Muscle of back (tissue), 11 donors: Measurements from ENCODE around the gene SOAT2. TPM values are rescaled to one million over a fixed set of nuclear protein-coding genes. Genes with fewer than 3 reads are reported as not detected.
A peak's percentile ranks its signal among the peaks of the same experiment; 100 is the strongest.
"Not testable (repeated sequence)": the region's sequence is repeated elsewhere in the genome, so short reads cannot be mapped to it uniquely, and the experiment has no call there.

ENCODE experiments used
- DNase-seq, 3 donors: peaks; one replicate each; pipeline versions ENCODE4 v3.0.0 to v3.0.0-alpha.2; 2013
- polyA plus RNA-seq, 10 donors: library from polyadenylated mRNA; unstranded; fragments of 120-200 nt; gene quantifications; one replicate each; pipeline ENCODE4 v1.2.1, GENCODE V29; 2013; ENCODE audit not compliant: insufficient read length in 10 of 10

Gene SOAT2
- polyA plus RNA-seq, 10 donors = 0.12 to 0.45 (median 0.22) TPM; not detected in 2

- no peak for DNase-seq
Measured at GRCh38 chr12:53101931-53102781, 1.1 kb upstream of the SOAT2 start.

- no peak for DNase-seq
Measured at GRCh38 chr12:53103860-53104305, 597 bp downstream of the SOAT2 start.

GRCh38 chr12:53105256-53105655 is 2.0 kb downstream of the SOAT2 start:
- no peak for DNase-seq

- no peak for DNase-seq
Measured at GRCh38 chr12:53105712-53106439, 2.6 kb downstream of the SOAT2 start.

- DNase-seq = peak in 1 of 3 donors; percentile 44
Measured at GRCh38 chr12:53107122-53107521, 3.8 kb downstream of the SOAT2 start.

GRCh38 chr12:53112431-53112830 is 9.1 kb downstream of the SOAT2 start:
- DNase-seq = not testable (repeated sequence)

- DNase-seq = no peak
Measured at GRCh38 chr12:53113136-53113705, 9.9 kb downstream of the SOAT2 start.

GRCh38 chr12:53113951-53114350 is 10.7 kb downstream of the SOAT2 start:
- DNase-seq = no peak

- DNase-seq = no peak
Measured at GRCh38 chr12:53115112-53115890, 12.0 kb downstream of the SOAT2 start.

GRCh38 chr12:53115891-53116648 is 12.8 kb downstream of the SOAT2 start:
- DNase-seq = peak in 1 of 3 donors; percentile 22

- DNase-seq = no peak
Measured at GRCh38 chr12:53118751-53119300, 15.5 kb downstream of the SOAT2 start.

GRCh38 chr12:53120685-53121525 is 17.6 kb downstream of the SOAT2 start:
- no peak for DNase-seq

- no peak for DNase-seq
Measured at GRCh38 chr12:53122961-53123468, 19.7 kb downstream of the SOAT2 start.

GRCh38 chr12:53123578-53124351 is 20.5 kb downstream of the SOAT2 start:
- DNase-seq = no peak

GRCh38 chr12:53124352-53124723 is 21.1 kb downstream of the SOAT2 start:
- no peak for DNase-seq

GRCh38 chr12:53127169-53127568 is 23.9 kb downstream of the SOAT2 start:
- DNase-seq = no peak

- DNase-seq = no peak
Measured at GRCh38 chr12:53128780-53129569, 25.7 kb downstream of the SOAT2 start.

- no peak for DNase-seq
Measured at GRCh38 chr12:53131844-53132243, 28.6 kb downstream of the SOAT2 start.
